Mononuclear cell (primary cell): ENCODE results near the gene GRK3. TPM values are rescaled to one million over a fixed set of nuclear protein-coding genes. Genes with fewer than 3 reads are reported as not detected.
"Not testable (repeated sequence)": the region's sequence is repeated elsewhere in the genome, so short reads cannot be mapped to it uniquely, and the experiment has no call there.

Source experiments
- H3K27me3 ChIP-seq: 2 replicates; pipeline ENCODE4 v1.6.0; 2011; ENCODE audit warnings: low read length, control low read depth; ENCODE audit not compliant: insufficient read depth
- H3K4me1 ChIP-seq: 2 replicates; pipeline ENCODE4 v1.5.1; 2011; ENCODE audit warnings: mild to moderate bottlenecking, low read length, control low read depth; ENCODE audit not compliant: insufficient read depth
- H3K4me3 ChIP-seq: 2 replicates; pipeline ENCODE4 v1.5.1; 2011; ENCODE audit warnings: mild to moderate bottlenecking, low read length, moderate library complexity
- H3K9me3 ChIP-seq: 2 replicates; pipeline ENCODE4 v1.5.1; 2011; ENCODE audit warnings: low read depth, mild to moderate bottlenecking, control low read depth, low read length
- total RNA-seq: library from RNA; depleted of rRNA; stranded (reverse); fragments of >200 nt; gene quantifications from one replicate; pipeline ENCODE4 v1.2.3, GENCODE V29; 2012

The GRK3 gene
- total RNA-seq, 1 donor, result 21.0 TPM

DNA sequence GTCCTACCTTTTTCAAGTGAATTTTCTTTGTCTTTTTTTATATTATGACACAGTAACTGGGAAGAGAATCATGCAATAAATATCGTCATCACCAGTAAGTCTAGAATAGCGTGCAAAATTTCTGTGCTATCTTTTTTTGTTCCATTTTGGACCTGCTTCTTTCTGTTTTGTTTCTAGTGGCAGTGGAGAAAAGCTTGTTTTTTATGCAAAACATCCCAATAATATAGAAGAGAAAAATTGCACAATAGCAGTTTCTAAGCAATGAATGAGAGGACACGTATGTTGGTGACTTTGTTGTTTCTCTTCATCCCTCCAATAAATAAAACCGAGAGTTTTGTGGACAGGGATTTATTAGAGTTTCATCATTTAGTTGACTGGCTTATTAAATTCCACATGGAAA is 10.3 kb downstream of the GRK3 start:
- Histone ChIP-seq H3K4me3 (no peak overlapping the region), H3K4me1 (peaks cover 30% of the 10 kb centered on the region), H3K9me3 (no peaks in the 10 kb centered on the region), H3K27me3 (no peaks in the 10 kb centered on the region)

DNA sequence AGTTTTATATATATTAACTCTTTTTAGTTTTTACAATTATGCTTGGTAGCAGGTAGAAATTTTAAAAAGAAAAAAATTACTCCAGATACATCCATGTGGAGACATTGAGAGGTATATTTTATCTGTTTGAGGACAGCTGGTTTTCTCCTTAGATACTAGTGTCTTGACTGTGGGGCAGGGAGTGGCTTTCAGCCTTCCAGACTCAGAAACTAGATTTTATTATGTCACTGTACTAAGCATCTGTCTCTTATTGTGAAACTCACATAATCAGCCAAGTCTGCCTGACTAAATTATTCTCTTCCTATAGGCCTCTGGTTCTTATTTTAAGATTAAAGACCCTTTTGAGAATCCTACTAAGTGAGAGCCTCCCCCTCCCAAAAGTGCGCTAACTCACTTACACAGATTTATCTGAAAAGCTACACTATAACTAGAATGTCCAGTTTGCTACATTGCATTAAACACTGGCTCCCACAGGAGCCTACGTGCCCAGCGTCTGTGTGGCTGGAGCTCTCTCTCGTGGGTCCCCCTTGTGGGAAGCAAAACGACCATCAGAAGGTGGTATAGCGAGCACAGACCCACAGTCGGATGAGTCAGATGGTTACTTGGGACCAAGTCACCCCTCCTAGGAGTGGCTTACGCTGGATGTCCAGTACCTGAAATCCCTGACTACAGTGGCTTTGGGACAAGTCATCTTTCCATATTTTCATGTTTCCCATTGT is 11.4 kb downstream of the GRK3 start:
- not testable (repeated sequence) for H3K27me3 ChIP-seq, H3K9me3 ChIP-seq, H3K4me3 ChIP-seq
- H3K4me1 ChIP-seq, result peaks cover 19% of the 10 kb centered on the region

- H3K4me3 ChIP-seq, H3K4me1 ChIP-seq, H3K27me3 ChIP-seq, H3K9me3 ChIP-seq: not testable (repeated sequence)
Observed at GRCh38 chr22:25581452-25581851, 17.0 kb downstream of the GRK3 start.

DNA sequence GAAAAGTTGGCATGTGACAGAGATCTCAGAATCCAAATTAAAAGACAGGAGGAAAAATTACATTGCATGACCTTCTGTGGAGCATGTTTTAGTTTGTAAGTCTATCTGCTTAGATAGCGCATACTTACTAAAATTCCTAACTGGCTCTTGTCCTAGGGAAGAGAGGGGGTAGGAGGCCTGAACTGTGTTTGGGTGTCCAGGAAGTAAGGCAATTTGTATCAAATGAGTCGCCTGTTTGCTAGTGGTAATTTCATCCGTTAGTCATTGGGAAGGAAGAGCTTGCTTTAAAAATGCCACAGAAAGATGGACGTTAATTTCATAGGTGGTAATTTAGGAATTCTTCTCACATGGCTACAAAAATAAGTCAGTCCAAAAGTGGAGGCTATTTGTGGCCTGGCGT is 18.5 kb downstream of the GRK3 start:
- Histone ChIP-seq H3K4me1 (peaks cover 4% of the 10 kb centered on the region), H3K9me3 (no peaks in the 10 kb centered on the region), H3K4me3 (no peak overlapping the region), H3K27me3 (no peaks in the 10 kb centered on the region)

- H3K9me3 ChIP-seq, H3K4me1 ChIP-seq, H3K4me3 ChIP-seq, H3K27me3 ChIP-seq: not testable (repeated sequence)
Observed at GRCh38 chr22:25584993-25585392, 20.5 kb downstream of the GRK3 start.

GRCh38 chr22:25589664-25590063 is 25.2 kb downstream of the GRK3 start:
- not testable (repeated sequence) for H3K27me3 ChIP-seq, H3K4me1 ChIP-seq, H3K4me3 ChIP-seq

GRCh38 chr22:25593323-25593722 is 28.8 kb downstream of the GRK3 start:
- H3K4me1 ChIP-seq, H3K9me3 ChIP-seq, H3K4me3 ChIP-seq, H3K27me3 ChIP-seq: not testable (repeated sequence)

More at GRCh38 chr22:25589664-25590063, 25.2 kb downstream of the GRK3 start:
- H3K9me3 ChIP-seq, result not testable (repeated sequence)

- H3K4me1 ChIP-seq, result peaks cover 5% of the 10 kb centered on the region
- no peak overlapping the region for H3K4me3 ChIP-seq
- H3K9me3 ChIP-seq, result no peaks in the 10 kb centered on the region
- H3K27me3 ChIP-seq, result no peaks in the 10 kb centered on the region
Observed at GRCh38 chr22:25598609-25599008, 34.1 kb downstream of the GRK3 start.

GRCh38 chr22:25602445-25602844 is 38.0 kb downstream of the GRK3 start:
- H3K4me3 ChIP-seq, result no peak overlapping the region
- peaks cover 5% of the 10 kb centered on the region for H3K4me1 ChIP-seq
- no peaks in the 10 kb centered on the region for H3K9me3 ChIP-seq
- H3K27me3 ChIP-seq, result no peaks in the 10 kb centered on the region

GRCh38 chr22:25602916-25603315 is 38.4 kb downstream of the GRK3 start:
- Histone ChIP-seq H3K27me3 (no peaks in the 10 kb centered on the region), H3K9me3 (no peaks in the 10 kb centered on the region), H3K4me3 (no peak overlapping the region), H3K4me1 (peaks cover 5% of the 10 kb centered on the region)

- H3K4me3 ChIP-seq, H3K4me1 ChIP-seq, H3K27me3 ChIP-seq, H3K9me3 ChIP-seq: not testable (repeated sequence)
Observed at GRCh38 chr22:25605146-25605545, 40.7 kb downstream of the GRK3 start.

GRCh38 chr22:25605565-25605964 is 41.1 kb downstream of the GRK3 start:
- H3K4me1 ChIP-seq, H3K27me3 ChIP-seq, H3K9me3 ChIP-seq, H3K4me3 ChIP-seq: not testable (repeated sequence)

GRCh38 chr22:25611284-25611683 is 46.8 kb downstream of the GRK3 start:
- not testable (repeated sequence) for H3K4me1 ChIP-seq, H3K4me3 ChIP-seq, H3K27me3 ChIP-seq, H3K9me3 ChIP-seq

- H3K4me3 ChIP-seq, H3K9me3 ChIP-seq, H3K27me3 ChIP-seq, H3K4me1 ChIP-seq: not testable (repeated sequence)
Observed at GRCh38 chr22:25613131-25613530, 48.7 kb downstream of the GRK3 start.

GRCh38 chr22:25613558-25613957 is 49.1 kb downstream of the GRK3 start:
- not testable (repeated sequence) for H3K27me3 ChIP-seq, H3K4me1 ChIP-seq, H3K4me3 ChIP-seq, H3K9me3 ChIP-seq

- H3K9me3 ChIP-seq, H3K27me3 ChIP-seq, H3K4me3 ChIP-seq, H3K4me1 ChIP-seq: not testable (repeated sequence)
Observed at GRCh38 chr22:25614791-25615190, 50.3 kb downstream of the GRK3 start.
